HepG2 (cell line): ENCODE data around the gene MISP3. TPM values are rescaled to one million over a fixed set of nuclear protein-coding genes. Genes with fewer than 3 reads are reported as not detected.

Experiments used
- FOXO4 ChIP-seq: sonication (generic); formaldehyde crosslinking; conservative IDR thresholded peaks from 2 replicates; pipeline ENCODE4 v1.8.1; 2023; ENCODE audit warnings: missing genetic modification reagents
- HOXD1 ChIP-seq: sonication (generic); formaldehyde crosslinking; IDR thresholded peaks from 2 replicates; pipeline ENCODE4 v1.5.0; 2020; ENCODE audit warnings: missing genetic modification reagents
- JUND ChIP-seq: sonication (generic); formaldehyde crosslinking; IDR thresholded peaks from 2 replicates; pipeline ENCODE4 v1.8.0; 2022; ENCODE audit warnings: mild to moderate bottlenecking, missing genetic modification reagents
- MNT ChIP-seq: fragments of 450-650 bp; IDR thresholded peaks from 2 replicates; pipeline ENCODE4 v1.6.1; 2016
- ZFX ChIP-seq: sonication (generic); formaldehyde crosslinking; IDR thresholded peaks from 2 replicates; pipeline ENCODE4 v1.4.0; 2020; ENCODE audit warnings: mild to moderate bottlenecking, low read depth, missing genetic modification reagents, moderate library complexity
- ZMYM3 ChIP-seq: sonication (generic); formaldehyde crosslinking; IDR thresholded peaks from 2 replicates; pipeline ENCODE4 v1.5.1; 2020; ENCODE audit warnings: mild to moderate bottlenecking, missing genetic modification reagents
- ZNF253 ChIP-seq: sonication (generic); formaldehyde crosslinking; IDR thresholded peaks from 2 replicates; pipeline ENCODE4 v1.8.0; 2022; ENCODE audit warnings: mild to moderate bottlenecking, missing genetic modification reagents, borderline replicate concordance
- ZNF333 ChIP-seq: sonication (generic); formaldehyde crosslinking; IDR thresholded peaks from 2 replicates; pipeline ENCODE4 v1.4.0; 2020; ENCODE audit warnings: mild to moderate bottlenecking, missing genetic modification reagents, borderline replicate concordance
- ZNF547 ChIP-seq: sonication (generic); formaldehyde crosslinking; IDR thresholded peaks from 2 replicates; pipeline ENCODE4 v1.5.1; 2020; ENCODE audit warnings: mild to moderate bottlenecking, missing genetic modification reagents
- polyA plus RNA-seq, 8 experiments: library from polyadenylated mRNA; depleted of rRNA in 3 of 8; stranded (reverse) in 7 of 8; unstranded in 1 of 8; fragments of >200 nt; fragmentation: Illumina TruSeq in 4 of 8; extraction: Trizol in 4 of 8; gene quantifications; 2 replicates each; pipeline versions ENCODE4 v1.2.1 to v1.2.3, GENCODE V29; 2011 to 2016; ENCODE audit warnings: low read depth in 4 of 8, missing spikeins in 1 of 8, mixed read lengths in 1 of 8; ENCODE audit not compliant: insufficient read depth in 1 of 8
- total RNA-seq, 5 experiments: library from RNA; depleted of rRNA; stranded (reverse); fragments of >200 nt; fragmentation: Illumina TruSeq; extraction: Trizol; gene quantifications; 2 replicates each; pipeline ENCODE4 v1.2.3, GENCODE V29; 2016; ENCODE audit warnings: low read depth in 1 of 5
- TF ChIP-seq, protein P1 (sequence below): sonication (generic); formaldehyde crosslinking; IDR thresholded peaks from 2 replicates; pipeline ENCODE4 v1.4.0; 2020; ENCODE audit warnings: low read depth, mild to moderate bottlenecking, missing genetic modification reagents
- TF ChIP-seq, protein P2 (sequence below): sonication (generic); formaldehyde crosslinking; IDR thresholded peaks from 2 replicates; pipeline ENCODE4 v1.8.1; 2023; ENCODE audit warnings: mild to moderate bottlenecking, inconsistent platforms, moderate library complexity, missing genetic modification reagents, borderline replicate concordance

Gene MISP3
- total and polyA plus RNA-seq, 2 of the 13 experiments (the other 11 are each of a cell fraction or from before 2014, with no cell fraction given) = 2.5 to 5.4 TPM

DNA sequence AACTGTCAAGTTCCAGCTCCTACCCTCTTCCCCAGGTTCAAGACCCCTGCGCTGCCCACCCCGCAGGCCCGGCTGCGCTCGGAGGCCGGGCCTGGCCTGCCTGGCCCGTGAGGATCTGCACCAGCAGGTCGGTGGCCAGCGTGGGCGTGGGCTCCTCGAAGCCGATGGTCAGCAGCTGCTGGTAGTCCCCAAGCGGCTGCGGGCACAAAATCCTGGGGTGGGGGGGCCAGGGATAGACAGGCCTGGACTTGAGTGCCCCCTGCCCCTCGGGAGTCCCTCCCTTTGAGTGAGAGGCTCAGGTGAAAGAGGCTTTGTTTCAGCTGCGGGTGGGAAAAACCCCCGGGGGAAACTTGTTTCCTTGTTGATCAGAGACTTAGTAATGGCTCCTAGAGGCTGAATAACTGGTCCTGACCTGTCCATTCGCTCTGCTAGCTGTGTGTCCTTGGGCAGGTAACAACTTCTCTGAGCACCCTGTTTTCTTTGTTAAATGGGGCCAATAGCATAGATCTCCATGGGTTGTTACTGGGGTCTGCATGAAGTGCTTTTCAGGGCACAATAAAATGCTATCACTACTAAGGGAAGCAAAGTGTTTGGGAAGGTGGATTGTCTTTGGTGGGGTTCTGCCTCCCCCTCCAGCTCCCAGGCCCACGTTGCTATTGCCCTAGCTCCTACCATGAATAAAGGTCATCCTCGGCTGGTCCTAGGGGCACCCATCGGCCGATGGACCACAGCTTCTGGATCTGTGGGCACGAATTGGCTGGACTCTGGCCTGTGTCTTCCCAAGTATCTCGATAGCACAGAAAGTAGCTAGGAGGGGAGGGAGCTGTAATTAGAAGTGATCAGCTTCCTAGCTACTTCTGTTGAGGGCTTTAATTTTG lies 9.4 kb downstream of the MISP3 start (continued):
- no peak for TF ChIP-seq FOXO4 (CRISPR knock-in tag)
- TF ChIP-seq ZNF333 (CRISPR knock-in tag) = peak; percentile 43; the same call in 1 of the 2 replicates
- no peak for TF ChIP-seq JUND (CRISPR knock-in tag)
- TF ChIP-seq ZNF547 (CRISPR knock-in tag) = no peak
- TF ChIP-seq MNT = no peak
- TF ChIP-seq, protein P1, sequence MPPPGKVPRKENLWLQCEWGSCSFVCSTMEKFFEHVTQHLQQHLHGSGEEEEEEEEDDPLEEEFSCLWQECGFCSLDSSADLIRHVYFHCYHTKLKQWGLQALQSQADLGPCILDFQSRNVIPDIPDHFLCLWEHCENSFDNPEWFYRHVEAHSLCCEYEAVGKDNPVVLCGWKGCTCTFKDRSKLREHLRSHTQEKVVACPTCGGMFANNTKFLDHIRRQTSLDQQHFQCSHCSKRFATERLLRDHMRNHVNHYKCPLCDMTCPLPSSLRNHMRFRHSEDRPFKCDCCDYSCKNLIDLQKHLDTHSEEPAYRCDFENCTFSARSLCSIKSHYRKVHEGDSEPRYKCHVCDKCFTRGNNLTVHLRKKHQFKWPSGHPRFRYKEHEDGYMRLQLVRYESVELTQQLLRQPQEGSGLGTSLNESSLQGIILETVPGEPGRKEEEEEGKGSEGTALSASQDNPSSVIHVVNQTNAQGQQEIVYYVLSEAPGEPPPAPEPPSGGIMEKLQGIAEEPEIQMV (CRISPR knock-in tag) = no peak
- peak; percentile 75 for TF ChIP-seq ZFX (CRISPR knock-in tag)
- TF ChIP-seq, protein P2, sequence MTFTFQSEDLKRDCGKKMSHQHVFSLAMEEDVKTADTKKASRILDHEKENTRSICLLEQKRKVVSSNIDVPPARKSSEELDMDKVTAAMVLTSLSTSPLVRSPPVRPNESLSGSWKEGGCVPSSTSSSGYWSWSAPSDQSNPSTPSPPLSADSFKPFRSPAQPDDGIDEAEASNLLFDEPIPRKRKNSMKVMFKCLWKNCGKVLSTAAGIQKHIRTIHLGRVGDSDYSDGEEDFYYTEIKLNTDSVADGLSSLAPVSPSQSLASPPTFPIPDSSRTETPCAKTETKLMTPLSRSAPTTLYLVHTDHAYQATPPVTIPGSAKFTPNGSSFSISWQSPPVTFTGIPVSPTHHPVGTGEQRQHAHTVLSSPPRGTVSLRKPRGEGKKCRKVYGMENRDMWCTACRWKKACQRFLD (CRISPR knock-in tag) = no peak
- no peak for TF ChIP-seq ZNF253 (CRISPR knock-in tag)
- TF ChIP-seq HOXD1 (CRISPR knock-in tag) = no peak
- peak; percentile 9; the same call in 1 of the 2 replicates for TF ChIP-seq ZMYM3 (CRISPR knock-in tag)
